HG03095 (cell line): Measurements from ENCODE around the gene HCN1.
"Not testable (repeated sequence)": the region's sequence is repeated elsewhere in the genome, so short reads cannot be mapped to it uniquely, and the experiment has no call there.

ENCODE experiments used
- ATAC-seq: cut with Tn5 transposase; IDR thresholded peaks from one replicate; pipeline ENCODE4 v1.9.1; 2021; ENCODE audit warnings: moderate library complexity; ENCODE audit not compliant: unreplicated experiment

HCN1 gene

GRCh38 chr5:45312627-45313026 is 383.6 kb downstream of the HCN1 start:
- ATAC-seq: not testable (repeated sequence)

GRCh38 chr5:45295231-45295630 is 400.9 kb downstream of the HCN1 start:
- ATAC-seq: no peak

- no peak for ATAC-seq
Observed at GRCh38 chr5:45288746-45289145, 407.4 kb downstream of the HCN1 start.

- no peak for ATAC-seq
Observed at GRCh38 chr5:45284436-45284835, 411.7 kb downstream of the HCN1 start.

DNA sequence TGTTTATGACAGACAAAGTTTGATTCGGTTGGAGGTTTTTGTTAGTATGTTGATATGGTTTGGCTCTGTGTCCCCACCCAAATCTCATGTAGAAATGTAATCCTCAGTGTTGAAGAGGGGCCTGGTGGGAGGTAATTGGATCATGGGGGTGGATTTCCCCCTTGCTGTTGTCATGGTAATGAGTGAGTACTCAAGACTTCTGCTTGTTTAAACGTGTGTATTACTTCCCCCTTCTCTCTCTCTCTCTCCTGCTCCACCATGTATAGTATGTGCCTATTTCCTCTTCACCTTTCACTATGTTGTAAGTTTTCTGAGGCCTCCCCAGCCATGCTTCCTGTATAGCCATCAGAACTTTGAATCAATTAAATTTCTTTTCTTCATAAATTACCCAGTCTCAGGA is 415.1 kb downstream of the HCN1 start:
- no peak for ATAC-seq

GRCh38 chr5:45279109-45279508 is 417.1 kb downstream of the HCN1 start:
- ATAC-seq: no peak

DNA sequence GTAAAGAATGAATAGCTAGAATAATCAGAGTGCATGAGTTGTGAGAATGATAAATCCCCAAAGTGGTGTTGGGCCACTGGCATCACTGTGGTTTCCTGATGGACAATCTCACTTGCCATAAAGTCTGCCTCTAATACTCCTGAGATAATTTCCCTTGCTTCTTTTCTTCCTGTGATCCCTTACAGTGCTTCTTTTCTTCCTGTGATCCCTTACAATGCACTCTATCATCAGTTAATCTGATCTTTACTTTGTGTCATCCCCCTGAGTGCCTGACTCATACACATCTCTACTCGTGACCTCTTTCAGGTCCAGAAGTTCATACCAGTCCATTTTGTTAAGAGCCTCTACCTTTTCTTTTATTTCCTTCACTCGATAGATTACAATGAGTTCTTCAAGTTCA is 418.3 kb downstream of the HCN1 start:
- ATAC-seq: no peak

GRCh38 chr5:45274241-45274640 is 421.9 kb downstream of the HCN1 start:
- no peak for ATAC-seq

DNA sequence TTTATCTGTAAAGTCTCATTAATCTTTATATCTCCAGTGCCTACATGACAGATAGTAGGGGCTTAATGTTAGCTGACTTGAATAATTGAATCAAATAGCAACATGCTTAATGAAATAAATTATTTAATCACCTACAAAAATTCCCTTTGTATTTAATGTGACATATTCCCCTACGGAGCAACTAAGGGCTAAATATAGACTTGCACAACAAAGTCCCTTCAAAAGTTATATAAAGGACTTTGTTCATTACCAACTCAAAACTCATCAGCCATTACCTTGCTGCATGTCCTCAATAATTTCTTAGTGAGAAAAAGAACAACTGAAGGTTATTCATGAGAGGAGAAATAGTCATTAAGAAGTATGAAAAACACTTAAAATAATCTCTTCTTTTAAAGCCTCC is 424.6 kb downstream of the HCN1 start:
- no peak for ATAC-seq

- ATAC-seq: no peak
Observed at GRCh38 chr5:45264447-45264846, 431.7 kb downstream of the HCN1 start.

- ATAC-seq: no peak
Observed at GRCh38 chr5:45262061-45262590, 434.1 kb downstream of the HCN1 start.

DNA sequence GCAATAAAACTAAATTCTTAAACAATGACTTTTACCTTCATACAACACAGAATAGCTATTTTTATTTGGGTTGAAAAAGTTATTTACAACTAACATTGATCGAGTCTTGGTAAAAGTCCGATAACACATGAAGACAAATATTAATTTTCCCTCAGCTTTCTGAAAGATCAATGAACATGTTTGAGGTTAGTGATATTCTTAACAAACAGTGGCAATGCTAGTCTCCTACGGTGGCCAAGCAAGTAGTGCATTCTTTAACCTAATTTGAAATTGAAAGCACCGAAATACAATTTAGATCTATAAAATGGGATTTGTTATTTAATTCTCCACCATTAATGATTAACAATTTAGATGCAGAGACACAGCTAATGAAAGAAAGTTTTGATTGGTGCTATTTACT is 435.1 kb downstream of the HCN1 start:
- no peak for ATAC-seq

DNA sequence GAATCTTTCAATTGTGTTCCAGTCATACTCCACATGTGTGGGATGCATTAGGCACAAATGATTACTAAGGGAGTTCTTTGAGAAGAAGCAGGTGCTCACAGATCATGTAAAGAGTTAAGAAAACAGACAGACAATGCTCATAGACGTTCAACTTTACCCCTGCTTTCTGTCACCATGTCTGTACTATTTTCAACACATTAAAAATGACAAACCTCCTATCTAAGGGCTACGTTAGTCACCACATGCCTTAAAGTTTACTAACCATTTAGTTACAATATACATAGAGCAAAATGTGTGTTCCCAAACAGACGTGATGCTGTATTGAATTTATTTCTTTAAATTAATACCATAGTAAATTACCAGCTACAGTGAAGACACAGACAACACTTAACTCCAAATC is 435.9 kb downstream of the HCN1 start:
- ATAC-seq: no peak

DNA sequence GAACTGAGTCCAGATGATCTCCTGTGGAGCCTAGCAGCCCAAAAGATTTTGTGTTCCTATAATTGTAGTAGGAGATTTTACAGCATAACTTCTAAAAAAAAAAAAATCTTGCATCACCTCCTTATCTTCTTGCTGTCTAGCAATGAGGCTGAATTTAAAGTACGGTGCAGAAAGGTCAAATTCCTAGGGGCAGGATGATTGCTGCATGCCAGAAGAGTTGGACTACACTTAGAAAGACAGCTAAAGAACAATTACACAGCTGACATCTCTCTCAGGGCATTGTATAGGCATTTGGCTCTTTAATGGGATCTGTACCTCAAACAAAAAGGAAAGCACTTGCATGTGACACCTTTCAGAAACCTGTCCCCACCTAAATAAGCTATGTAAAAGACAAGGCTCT is 443.2 kb downstream of the HCN1 start:
- ATAC-seq: no peak

- ATAC-seq: no peak
Observed at GRCh38 chr5:45252541-45252940, 443.6 kb downstream of the HCN1 start.

- no peak for ATAC-seq
Observed at GRCh38 chr5:45225571-45226031, 470.6 kb downstream of the HCN1 start.

- ATAC-seq: no peak
Observed at GRCh38 chr5:45205403-45205961, 490.7 kb downstream of the HCN1 start.
